Suppressor macrophage treated with lipopolysaccharide for 1 hour (primary cell): ENCODE data around the gene ADGRG6.

Source experiments
- DNase-seq, 3 donors: peaks; one replicate each; pipeline ENCODE4 v3.0.0-alpha.2; 2020 to 2022

ADGRG6 gene

GRCh38 chr6:142292166-142292924 lies 9.5 kb upstream of the ADGRG6 start:
- no peak for DNase-seq

- no peak for DNase-seq
Measured at GRCh38 chr6:142293121-142293520, 8.7 kb upstream of the ADGRG6 start.

GRCh38 chr6:142294679-142295078 lies 7.1 kb upstream of the ADGRG6 start:
- DNase-seq: peak; percentile 46 to 76 (median 72)

- no peak for DNase-seq
Measured at GRCh38 chr6:142296975-142297604, 4.7 kb upstream of the ADGRG6 start.

GRCh38 chr6:142297605-142297995 lies 4.2 kb upstream of the ADGRG6 start:
- DNase-seq: no peak

- peak; percentile 46 to 73 (median 49) for DNase-seq
Measured at GRCh38 chr6:142297996-142298753, 3.6 kb upstream of the ADGRG6 start.

- DNase-seq: no peak
Measured at GRCh38 chr6:142300302-142300701, 1.5 kb upstream of the ADGRG6 start.

- peak in 2 of 3 donors; percentile 17 to 19 for DNase-seq
Measured at GRCh38 chr6:142300758-142301650, 803 bp upstream of the ADGRG6 start.

GRCh38 chr6:142302421-142303175 lies 791 bp downstream of the ADGRG6 start:
- no peak for DNase-seq

- DNase-seq: no peak
Measured at GRCh38 chr6:142303176-142303533, 1.3 kb downstream of the ADGRG6 start.

GRCh38 chr6:142304241-142304640 lies 2.4 kb downstream of the ADGRG6 start:
- no peak for DNase-seq

GRCh38 chr6:142306736-142307135 lies 4.9 kb downstream of the ADGRG6 start:
- DNase-seq: no peak

- DNase-seq: no peak
Measured at GRCh38 chr6:142307963-142308748, 6.3 kb downstream of the ADGRG6 start.

GRCh38 chr6:142309426-142309825 lies 7.6 kb downstream of the ADGRG6 start:
- DNase-seq: no peak

GRCh38 chr6:142313284-142313683 lies 11.5 kb downstream of the ADGRG6 start:
- peak in 2 of 3 donors; percentile 14 to 25 for DNase-seq

GRCh38 chr6:142316791-142317368 lies 15.1 kb downstream of the ADGRG6 start:
- DNase-seq: no peak

- DNase-seq: no peak
Measured at GRCh38 chr6:142318714-142319113, 16.9 kb downstream of the ADGRG6 start.

GRCh38 chr6:142320366-142320765 lies 18.6 kb downstream of the ADGRG6 start:
- DNase-seq: no peak

- no peak for DNase-seq
Measured at GRCh38 chr6:142321451-142321850, 19.6 kb downstream of the ADGRG6 start.

- no peak for DNase-seq
Measured at GRCh38 chr6:142322066-142322465, 20.3 kb downstream of the ADGRG6 start.
